Esophagus muscularis mucosa (tissue), 3 donors: ENCODE data around the gene CAPN7.

Experiments used
- POLR2A ChIP-seq: fragments of 450-650 bp; IDR thresholded peaks from one replicate; pipeline ENCODE4 v1.6.1; 2017; ENCODE audit warnings: antibody characterized with exemption, moderate library complexity, mild to moderate bottlenecking, low read depth
- POLR2AphosphoS5 ChIP-seq, 2 donors: sonication (generic); formaldehyde crosslinking; IDR thresholded peaks; one replicate each; pipeline ENCODE4 v1.6.1; 2017; ENCODE audit warnings: antibody characterized with exemption in 2 of 2
- TF ChIP-seq, protein P1 (sequence below), 3 experiments: fragments of 200-600 bp in 2 of 3; fragments of 450-650 bp in 1 of 3; sonication (generic) in 2 of 3; IDR thresholded peaks; one replicate each; pipeline ENCODE4 v1.5.1; 2017 to 2019; ENCODE audit warnings: antibody characterized with exemption in 3 of 3, mild to moderate bottlenecking in 2 of 3, moderate library complexity in 1 of 3

GRCh38 chr3:15262021-15262420 lies 56.0 kb downstream of the CAPN7 start:
- TF ChIP-seq, protein P1, sequence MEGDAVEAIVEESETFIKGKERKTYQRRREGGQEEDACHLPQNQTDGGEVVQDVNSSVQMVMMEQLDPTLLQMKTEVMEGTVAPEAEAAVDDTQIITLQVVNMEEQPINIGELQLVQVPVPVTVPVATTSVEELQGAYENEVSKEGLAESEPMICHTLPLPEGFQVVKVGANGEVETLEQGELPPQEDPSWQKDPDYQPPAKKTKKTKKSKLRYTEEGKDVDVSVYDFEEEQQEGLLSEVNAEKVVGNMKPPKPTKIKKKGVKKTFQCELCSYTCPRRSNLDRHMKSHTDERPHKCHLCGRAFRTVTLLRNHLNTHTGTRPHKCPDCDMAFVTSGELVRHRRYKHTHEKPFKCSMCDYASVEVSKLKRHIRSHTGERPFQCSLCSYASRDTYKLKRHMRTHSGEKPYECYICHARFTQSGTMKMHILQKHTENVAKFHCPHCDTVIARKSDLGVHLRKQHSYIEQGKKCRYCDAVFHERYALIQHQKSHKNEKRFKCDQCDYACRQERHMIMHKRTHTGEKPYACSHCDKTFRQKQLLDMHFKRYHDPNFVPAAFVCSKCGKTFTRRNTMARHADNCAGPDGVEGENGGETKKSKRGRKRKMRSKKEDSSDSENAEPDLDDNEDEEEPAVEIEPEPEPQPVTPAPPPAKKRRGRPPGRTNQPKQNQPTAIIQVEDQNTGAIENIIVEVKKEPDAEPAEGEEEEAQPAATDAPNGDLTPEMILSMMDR (IDR thresholded peaks at IDR 0.05), result no peak
- no peak for TF ChIP-seq POLR2A
- no peak for TF ChIP-seq POLR2AphosphoS5 (IDR thresholded peaks at IDR 0.05)
